GM18951 (cell line): Measurements from ENCODE around the gene CERS1.

ENCODE experiments used
- POLR2A ChIP-seq: IDR thresholded peaks from 4 replicates; pipeline ENCODE4 v1.6.1; 2011; ENCODE audit warnings: mild to moderate bottlenecking; ENCODE audit not compliant: insufficient read length, insufficient read depth; ENCODE audit errors: extremely low read depth
- in situ Hi-C: fragments of 300-500 bp; cut with MboI; formaldehyde crosslinking; loops from one replicate; pipeline ENCODE4 v1.12.0; 2022; ENCODE audit warnings: low sequenced_read_pairs, mixed read lengths, inconsistent platforms; ENCODE audit not compliant: unreplicated experiment

The CERS1 gene

GRCh38 chr19:18883526-18884304 lies 12.2 kb downstream of the CERS1 start:
- no peak for TF ChIP-seq POLR2A
- in situ Hi-C loops: no loop called here

GRCh38 chr19:18881491-18881890 lies 14.5 kb downstream of the CERS1 start:
- in situ Hi-C loops: no loop called here
- TF ChIP-seq POLR2A: no peak

- in situ Hi-C loops: no loop called here
- no peak for TF ChIP-seq POLR2A
Measured at GRCh38 chr19:18879579-18880373, 16.2 kb downstream of the CERS1 start.

DNA sequence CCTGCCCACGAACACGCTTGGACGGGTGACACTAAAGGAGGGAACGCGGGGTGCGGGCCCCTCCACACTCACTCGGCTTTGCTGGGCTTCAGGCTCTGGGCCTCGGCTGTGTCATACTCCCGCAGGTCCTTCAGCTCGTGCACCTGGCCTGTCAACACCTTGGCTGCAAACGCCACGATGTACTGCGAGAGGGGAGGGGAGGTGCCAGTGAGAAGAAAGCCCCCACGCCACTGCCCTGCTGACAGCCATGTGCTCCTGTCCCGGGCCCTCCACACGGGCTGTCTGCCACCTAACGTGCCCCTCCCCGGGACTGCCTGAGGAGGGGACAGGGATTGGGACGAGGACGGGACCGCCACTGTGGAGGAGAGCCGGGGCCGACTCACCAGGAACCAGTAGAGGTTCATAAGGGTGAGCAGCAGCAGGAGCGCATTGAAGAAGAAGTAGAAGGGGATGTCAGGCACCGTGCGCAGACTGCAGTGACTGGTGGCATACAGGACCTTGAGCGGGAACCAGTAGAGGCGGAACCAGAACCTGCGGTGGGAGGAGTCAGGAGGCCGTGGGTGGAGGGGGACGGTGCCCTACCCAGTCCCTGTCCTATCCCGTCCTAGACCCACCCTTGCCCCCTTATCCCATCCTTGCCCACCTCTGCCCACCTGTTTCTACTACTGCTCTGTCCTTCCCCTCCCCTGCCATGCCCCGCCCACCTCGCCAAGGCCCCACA lies 16.9 kb downstream of the CERS1 start:
- in situ Hi-C loops: no loop called here
- no peak for TF ChIP-seq POLR2A

DNA sequence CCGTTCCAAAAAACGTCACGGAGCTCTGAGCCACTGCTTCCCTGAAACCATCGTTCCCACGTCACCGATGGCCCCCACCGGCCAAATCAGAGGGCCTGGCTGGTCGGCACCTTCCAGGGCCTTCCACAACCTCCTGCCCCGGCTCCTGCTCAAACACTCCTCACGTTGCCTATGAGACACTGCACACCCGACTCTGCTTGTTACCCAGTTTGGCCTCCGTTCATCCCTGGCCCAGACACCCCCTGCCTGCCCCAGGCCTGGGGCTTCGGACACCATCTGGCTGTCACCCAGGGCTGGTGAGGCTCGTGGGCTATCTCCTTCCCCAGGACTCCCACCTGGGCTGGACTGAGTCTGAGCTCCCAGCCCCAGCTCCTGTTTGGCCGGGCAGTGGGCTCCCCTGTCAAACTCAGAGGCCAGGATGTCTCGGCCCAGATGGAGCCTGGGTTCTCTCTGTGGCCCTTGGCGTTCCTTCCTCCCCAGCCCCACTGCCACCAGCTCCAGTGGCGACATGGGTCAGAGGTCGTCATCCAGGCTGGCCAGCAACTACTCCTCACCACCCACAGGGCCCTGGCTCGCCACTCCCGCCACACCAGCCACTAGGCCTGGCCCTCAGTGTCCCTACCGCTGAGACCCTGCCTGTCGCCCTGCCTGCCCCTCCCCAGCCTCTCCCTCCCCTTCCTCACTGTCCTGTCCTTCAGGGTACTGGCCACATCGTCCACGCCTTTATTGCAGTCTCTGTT lies 17.7 kb downstream of the CERS1 start:
- no peak for TF ChIP-seq POLR2A
- in situ Hi-C loops: no loop called here

- in situ Hi-C loops: no loop called here
- no peak for TF ChIP-seq POLR2A
Measured at GRCh38 chr19:18876865-18877264, 19.1 kb downstream of the CERS1 start.

- in situ Hi-C loops: no loop called here
- no peak for TF ChIP-seq POLR2A
Measured at GRCh38 chr19:18875726-18876125, 20.2 kb downstream of the CERS1 start.

- in situ Hi-C loops: no loop called here
- TF ChIP-seq POLR2A: no peak
Measured at GRCh38 chr19:18871543-18871942, 24.4 kb downstream of the CERS1 start.

DNA sequence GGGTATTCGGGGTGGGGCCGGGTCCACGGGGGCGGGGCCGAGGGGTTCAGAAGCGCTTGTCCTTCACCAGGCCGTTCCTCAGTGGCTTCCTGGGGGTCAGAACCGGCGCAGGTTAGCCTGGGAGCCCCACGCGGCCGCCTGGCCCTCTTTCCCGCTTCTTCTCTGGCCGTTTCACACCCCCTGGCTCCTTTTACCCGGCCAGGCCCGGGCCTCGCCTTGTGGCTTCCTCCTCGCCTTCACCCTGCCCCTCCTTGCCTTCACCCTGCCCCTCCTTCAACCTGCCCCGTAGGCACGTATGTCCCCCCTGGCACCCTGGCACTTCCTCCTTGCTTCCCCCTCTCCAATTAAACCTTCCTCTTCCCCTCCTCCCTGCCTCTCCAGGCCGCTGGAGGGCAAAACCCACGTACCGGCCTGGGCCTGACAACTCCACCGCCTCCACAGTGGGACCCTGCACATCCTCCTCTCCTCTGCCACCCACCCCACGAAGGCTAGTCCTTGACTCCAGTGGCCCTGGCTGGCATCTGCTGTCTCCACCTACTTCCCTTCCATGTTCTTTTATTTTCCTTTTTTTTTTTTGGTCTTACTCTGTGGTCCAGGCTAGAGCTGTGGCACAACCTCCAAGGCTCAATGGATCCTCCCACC lies 25.3 kb downstream of the CERS1 start:
- in situ Hi-C loops: no loop called here
- no peak for TF ChIP-seq POLR2A

- in situ Hi-C loops: no loop called here
- no peak for TF ChIP-seq POLR2A
Measured at GRCh38 chr19:18869781-18870530, 26.0 kb downstream of the CERS1 start.

GRCh38 chr19:18869023-18869618 lies 26.8 kb downstream of the CERS1 start:
- no peak for TF ChIP-seq POLR2A
- in situ Hi-C loops: no loop called here

- in situ Hi-C loops: no loop called here
Measured at GRCh38 chr19:18868380-18869022, 27.5 kb downstream of the CERS1 start.

More at GRCh38 chr19:18868380-18869022, 27.5 kb downstream of the CERS1 start:
- no peak for TF ChIP-seq POLR2A
